GM10847 (cell line): ENCODE measurements around the gene INSL4.

Experiments used
- POLR2A ChIP-seq: IDR thresholded peaks from 2 replicates; pipeline ENCODE4 v1.6.1; 2011; ENCODE audit not compliant: insufficient read length; ENCODE audit errors: extremely low read depth

Gene INSL4

GRCh38 chr9:5231212-5231611 lies at the start of gene INSL4:
TSS of gene INSL4 (plus strand) at chr9:5231419. CDS start at chr9:5231524, 105 bp downstream.
- TF ChIP-seq POLR2A = no peak

- no peak for TF ChIP-seq POLR2A
These were observed 46.4 kb upstream of the INSL4 start for GRCh38 chr9:5184776-5185175.

DNA sequence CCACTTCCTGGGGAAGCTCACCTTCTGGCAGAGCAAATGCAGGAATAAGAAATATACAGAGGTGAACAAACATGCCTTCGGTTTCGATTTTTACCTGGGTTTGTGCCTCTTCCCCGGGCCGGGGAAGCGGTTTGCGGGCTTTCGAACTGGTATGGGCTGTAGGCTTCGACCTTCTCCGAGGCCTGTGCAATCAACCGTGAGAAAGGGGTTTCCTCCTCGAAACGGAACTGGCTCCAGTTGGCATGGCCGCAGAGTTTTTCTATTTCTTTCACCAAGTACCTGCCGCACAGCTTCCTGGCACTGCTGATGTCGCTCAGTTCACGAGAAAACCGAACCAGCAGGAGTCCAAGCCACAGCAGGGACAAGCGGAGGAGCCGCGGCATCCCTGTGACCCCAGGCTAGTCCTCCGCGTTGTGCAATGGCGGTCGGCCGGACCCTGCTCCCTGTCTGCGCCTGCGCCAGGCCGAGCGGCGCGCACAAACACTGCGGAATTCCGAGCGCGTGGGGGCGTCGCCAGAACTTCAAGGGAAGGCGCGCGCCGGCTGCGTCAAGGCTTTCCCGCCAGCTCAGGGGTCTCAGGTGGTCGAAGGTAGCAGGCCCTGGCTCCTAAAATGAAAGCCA lies 45.9 kb upstream of the INSL4 start, which contains the start of gene INSL6:
Gene INSL6 (minus strand): TSS at position 420 of the 621 bp plus-strand sequence. CDS start 37 bp downstream, at position 383.
- no peak for TF ChIP-seq POLR2A

DNA sequence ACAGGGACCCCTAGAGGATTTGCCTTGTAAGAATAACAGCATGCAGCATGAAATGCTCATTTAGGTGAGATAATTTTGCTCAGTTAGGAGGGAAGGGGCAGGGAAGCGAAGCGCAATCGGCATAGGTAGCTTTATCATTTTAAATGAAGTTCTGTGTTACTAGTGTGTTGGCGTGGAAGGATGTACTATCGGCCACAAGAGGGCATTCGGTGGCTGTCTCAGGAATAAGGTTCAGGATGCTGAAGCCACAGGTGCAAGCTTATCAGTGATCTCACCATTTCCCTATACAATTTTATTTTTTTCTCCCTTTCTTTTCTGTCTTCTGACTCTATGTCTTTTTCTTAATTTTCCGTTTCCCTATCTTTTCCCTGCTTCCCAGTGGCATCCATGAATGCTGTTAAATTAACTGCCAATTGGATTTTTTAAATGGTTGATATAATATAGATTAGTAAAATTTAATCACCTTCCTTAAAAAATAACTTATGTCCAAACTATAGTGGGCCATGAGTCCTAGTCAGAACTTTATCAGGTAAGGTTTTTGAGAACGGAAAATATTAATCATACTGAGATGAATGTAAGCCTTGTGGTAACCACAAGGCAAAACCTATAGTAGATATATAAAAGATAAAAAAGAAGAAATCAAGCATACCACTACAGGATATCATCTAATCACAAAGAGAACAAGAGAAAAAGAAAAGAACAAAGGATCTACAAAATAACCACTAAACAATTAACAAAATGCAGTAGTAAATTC lies 44.6 kb upstream of the INSL4 start:
- TF ChIP-seq POLR2A = no peak

DNA sequence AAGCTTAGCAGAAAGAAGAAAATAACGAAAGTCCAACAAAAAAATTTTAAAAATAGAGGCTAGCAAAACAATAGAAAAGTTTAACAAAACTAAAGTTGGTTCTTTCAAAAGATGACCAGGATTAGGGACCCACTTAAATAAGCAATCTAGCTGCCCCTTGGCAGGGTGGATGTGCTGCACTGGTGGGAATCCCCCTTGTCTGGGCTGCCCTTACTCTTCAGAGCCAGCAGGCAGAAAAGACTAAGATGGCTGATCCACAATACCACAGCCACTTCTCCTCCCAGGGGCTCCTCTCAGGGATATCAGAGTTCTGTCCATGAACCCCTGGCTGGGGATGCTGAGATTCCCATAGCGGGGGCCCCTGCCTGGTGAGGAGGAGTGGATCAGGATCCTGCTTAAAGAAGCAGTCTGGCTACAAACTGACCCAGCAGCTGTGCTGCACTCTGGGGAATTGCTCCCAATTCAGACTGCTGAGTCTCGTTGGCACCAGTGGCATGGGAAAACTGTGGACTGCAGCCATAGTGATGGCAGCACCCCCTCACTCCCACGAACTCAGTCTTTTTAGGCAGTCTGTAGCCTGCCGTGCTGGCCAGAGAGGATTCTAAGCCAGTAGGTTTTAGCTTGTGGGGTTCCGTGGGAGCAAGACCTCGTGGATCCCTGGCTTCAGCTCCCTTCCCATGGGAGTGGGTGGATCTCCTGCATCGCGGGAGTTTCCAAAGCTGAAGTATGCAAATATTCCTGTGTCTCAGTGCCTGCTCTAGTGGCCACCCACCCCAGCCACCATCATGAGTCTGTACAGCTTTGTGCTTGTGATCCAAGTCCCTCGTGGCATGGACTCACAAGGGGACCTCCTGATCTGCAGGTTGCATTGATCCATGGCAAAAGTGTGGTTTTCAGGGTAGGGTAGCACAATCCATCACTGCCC lies 42.9 kb upstream of the INSL4 start:
- no peak for TF ChIP-seq POLR2A

GRCh38 chr9:5191985-5192384 lies 39.2 kb upstream of the INSL4 start:
- no peak for TF ChIP-seq POLR2A

GRCh38 chr9:5193345-5193744 lies 37.9 kb upstream of the INSL4 start:
- no peak for TF ChIP-seq POLR2A

DNA sequence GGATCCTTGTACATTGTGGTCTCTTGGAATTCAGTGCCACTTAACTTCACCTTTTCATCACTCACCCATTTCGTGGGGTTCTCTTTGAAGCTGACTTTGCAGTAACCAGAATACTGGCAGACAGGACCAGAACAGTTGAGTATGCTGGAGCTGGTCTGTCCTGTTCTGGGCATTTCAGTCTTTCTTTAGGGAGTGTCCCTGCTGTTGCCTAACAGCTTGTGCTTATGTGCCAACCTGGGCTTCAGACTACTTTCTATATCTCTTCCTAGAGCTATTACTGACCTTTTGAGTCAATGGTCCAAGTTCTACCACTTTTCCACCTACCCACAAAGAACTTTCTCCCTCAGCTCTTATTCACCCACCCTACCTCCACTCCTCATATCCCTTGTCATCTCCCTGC lies 35.8 kb upstream of the INSL4 start:
- no peak for TF ChIP-seq POLR2A

DNA sequence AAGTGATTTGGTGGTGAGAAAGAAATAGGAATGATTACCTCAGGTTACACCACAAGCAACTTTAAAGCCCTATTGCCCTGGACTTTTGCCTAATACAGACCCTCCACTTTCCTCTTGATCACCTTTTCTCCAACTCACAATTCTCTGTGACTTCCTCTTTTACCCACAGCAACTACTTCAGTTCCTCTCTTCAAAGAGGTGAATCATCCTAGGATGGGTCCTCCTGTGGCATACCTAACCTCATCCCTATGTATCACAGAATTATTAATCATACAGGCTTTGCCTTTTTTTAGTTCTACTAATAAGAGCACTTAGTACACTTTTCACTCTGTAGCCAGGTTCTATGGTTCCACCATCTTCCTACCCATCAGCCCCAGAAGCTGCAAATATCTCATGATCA lies 26.1 kb upstream of the INSL4 start:
- no peak for TF ChIP-seq POLR2A

- TF ChIP-seq POLR2A = no peak
These were observed 665 bp upstream of the INSL4 start for GRCh38 chr9:5230554-5230953.

- TF ChIP-seq POLR2A = no peak
These were observed 32.4 kb downstream of the INSL4 start for GRCh38 chr9:5263351-5264218.

DNA sequence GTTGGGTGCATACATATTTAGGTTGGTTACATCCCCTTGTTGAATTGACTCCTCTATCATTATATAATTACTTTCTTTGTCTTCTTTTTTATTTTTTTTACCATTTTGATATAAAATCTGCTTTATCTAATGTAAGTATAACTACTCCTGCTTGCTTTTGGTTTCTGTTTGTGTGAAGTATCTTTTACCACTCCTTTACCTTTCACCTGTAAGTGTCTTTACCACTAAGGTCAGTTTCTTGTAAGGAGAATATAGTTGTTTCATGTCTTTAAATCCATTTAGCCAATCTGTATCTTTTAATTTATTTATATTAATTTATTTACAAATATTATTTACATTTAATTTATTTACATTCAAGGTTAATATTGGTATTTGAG lies 33.0 kb downstream of the INSL4 start:
- TF ChIP-seq POLR2A = no peak

DNA sequence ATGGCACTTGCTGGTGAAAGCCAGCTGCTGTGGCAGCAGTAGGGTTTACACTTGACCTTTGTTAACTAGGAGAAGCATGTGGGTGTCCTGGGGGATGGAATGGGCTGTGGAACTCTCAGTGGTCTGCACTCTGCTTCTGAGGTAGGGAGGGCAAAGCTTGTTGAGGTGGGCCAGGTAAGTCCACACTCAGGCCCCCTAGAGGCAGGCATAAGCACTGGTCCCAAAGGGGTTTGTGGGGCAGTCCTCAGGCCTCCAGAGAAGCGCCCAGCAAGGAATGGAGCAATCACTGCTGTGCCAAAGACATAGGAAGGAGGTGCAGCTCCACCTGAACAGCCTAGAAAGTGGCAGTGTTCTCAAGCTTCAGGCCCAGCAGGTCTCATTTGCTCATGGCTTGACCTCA lies 34.7 kb downstream of the INSL4 start:
- TF ChIP-seq POLR2A = no peak

DNA sequence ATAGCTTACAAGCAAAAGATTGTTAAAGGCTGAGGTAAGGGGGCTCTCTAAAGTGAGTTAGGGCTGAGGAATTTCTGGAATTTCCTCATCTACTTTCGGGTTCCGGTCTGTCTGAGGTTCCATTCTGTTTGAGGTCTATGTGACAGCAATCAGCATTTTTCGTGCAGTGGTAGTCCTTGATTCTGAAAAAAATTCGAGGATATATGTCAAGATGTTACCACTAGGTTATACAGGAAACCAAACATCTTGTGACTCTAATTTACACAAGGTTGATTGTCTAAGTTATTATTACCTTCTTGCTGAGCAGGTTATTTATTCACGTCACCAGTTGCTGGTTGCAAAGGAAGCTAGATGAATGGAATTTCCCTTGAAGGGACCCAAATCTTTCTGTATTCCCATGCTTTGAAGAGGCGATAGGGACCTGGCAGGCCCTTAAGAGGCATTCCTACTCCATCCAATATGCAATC lies 38.1 kb downstream of the INSL4 start:
- no peak for TF ChIP-seq POLR2A

DNA sequence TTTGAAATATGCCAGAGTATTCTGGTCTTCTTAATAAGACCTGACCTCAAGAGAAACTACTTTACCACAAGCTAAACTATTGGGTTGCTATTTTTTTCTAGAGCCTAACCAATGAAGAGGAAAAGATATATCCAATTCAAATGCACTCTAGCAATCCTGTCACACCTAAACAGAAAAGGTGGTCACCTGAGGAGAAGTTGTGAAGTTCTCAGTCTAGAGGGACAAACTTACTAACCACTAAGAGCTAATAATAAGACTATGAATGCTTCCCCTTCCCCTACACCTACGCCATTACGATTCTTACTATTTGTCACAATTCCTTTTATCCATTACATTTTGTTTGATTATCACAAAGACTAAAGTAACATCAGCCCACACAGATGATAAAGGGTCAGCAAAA lies 43.6 kb downstream of the INSL4 start:
- no peak for TF ChIP-seq POLR2A
